HG03575 (cell line): ENCODE data around the gene PDPK1.
"Not testable (repeated sequence)": the region's sequence is repeated elsewhere in the genome, so short reads cannot be mapped to it uniquely, and the experiment has no call there.

Experiments used
- ATAC-seq: cut with Tn5 transposase; IDR thresholded peaks from one replicate; pipeline ENCODE4 v1.9.1; 2021; ENCODE audit not compliant: unreplicated experiment, insufficient number of reproducible peaks, low FRiP score; ENCODE audit errors: extremely low read depth

PDPK1 gene

GRCh38 chr16:2533142-2533755 lies 4.6 kb upstream of the PDPK1 start:
- ATAC-seq, result not testable (repeated sequence)

GRCh38 chr16:2533912-2534311 lies 3.9 kb upstream of the PDPK1 start:
- no peak for ATAC-seq

- ATAC-seq, result not testable (repeated sequence)
Measured at GRCh38 chr16:2534335-2534734, 3.5 kb upstream of the PDPK1 start.

- no peak for ATAC-seq
Measured at GRCh38 chr16:2535625-2536013, 2.2 kb upstream of the PDPK1 start.

- not testable (repeated sequence) for ATAC-seq
Measured at GRCh38 chr16:2539192-2539844, 1.5 kb downstream of the PDPK1 start.

- not testable (repeated sequence) for ATAC-seq
Measured at GRCh38 chr16:2539845-2540458, 2.1 kb downstream of the PDPK1 start.

- not testable (repeated sequence) for ATAC-seq
Measured at GRCh38 chr16:2540912-2541311, 3.1 kb downstream of the PDPK1 start.

GRCh38 chr16:2541409-2541808 lies 3.6 kb downstream of the PDPK1 start:
- not testable (repeated sequence) for ATAC-seq

GRCh38 chr16:2543771-2544170 lies 6.0 kb downstream of the PDPK1 start:
- not testable (repeated sequence) for ATAC-seq

GRCh38 chr16:2550283-2550878 lies 12.6 kb downstream of the PDPK1 start:
- not testable (repeated sequence) for ATAC-seq

- not testable (repeated sequence) for ATAC-seq
Measured at GRCh38 chr16:2551420-2551889, 13.6 kb downstream of the PDPK1 start.

GRCh38 chr16:2554709-2555425 lies 17.0 kb downstream of the PDPK1 start:
- ATAC-seq, result not testable (repeated sequence)

- not testable (repeated sequence) for ATAC-seq
Measured at GRCh38 chr16:2557150-2557549, 19.3 kb downstream of the PDPK1 start.

GRCh38 chr16:2560131-2560797 lies 22.4 kb downstream of the PDPK1 start:
- ATAC-seq, result not testable (repeated sequence)

- not testable (repeated sequence) for ATAC-seq
Measured at GRCh38 chr16:2560798-2561133, 22.9 kb downstream of the PDPK1 start.

- not testable (repeated sequence) for ATAC-seq
Measured at GRCh38 chr16:2567506-2567905, 29.7 kb downstream of the PDPK1 start.

- ATAC-seq, result not testable (repeated sequence)
Measured at GRCh38 chr16:2568573-2568972, 30.8 kb downstream of the PDPK1 start.

- not testable (repeated sequence) for ATAC-seq
Measured at GRCh38 chr16:2572704-2573103, 34.9 kb downstream of the PDPK1 start.

GRCh38 chr16:2575839-2576238 lies 38.0 kb downstream of the PDPK1 start:
- ATAC-seq, result not testable (repeated sequence)
